Measurements from ENCODE around the gene MRPS2. TPM values are rescaled to one million over a fixed set of nuclear protein-coding genes. Genes with fewer than 3 reads are reported as not detected.
"Not testable (repeated sequence)": the region's sequence is repeated elsewhere in the genome, so short reads cannot be mapped to it uniquely, and the experiment has no call there.

Gene MRPS2
- total and polyA plus RNA-seq, 10 of the 15 experiments (the other 5 are each of a cell fraction or from before 2014, with no cell fraction given), result 3.3 to 103 (median 69.5) TPM

DNA sequence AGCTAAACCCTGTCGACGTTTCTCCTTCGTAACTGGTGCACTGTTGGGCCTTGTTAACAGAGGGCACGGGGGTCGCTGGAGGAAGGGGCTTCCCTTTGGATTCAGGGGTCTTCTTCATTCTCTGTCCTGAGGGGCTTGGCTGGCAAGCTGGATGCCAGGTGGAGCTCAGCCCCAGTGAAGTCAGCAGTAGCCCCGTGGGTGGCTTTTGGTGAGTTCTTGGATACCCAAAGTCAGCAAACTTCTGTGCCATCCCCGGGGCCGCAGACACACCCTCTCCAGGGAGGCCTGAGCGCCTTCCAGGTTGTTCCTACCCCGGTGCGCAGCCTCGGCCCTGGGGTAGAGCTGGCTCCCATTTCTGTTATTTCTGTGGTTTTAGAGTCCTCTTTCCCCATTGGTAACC is 33.2 kb downstream of the MRPS2 start:
- DNase-seq (ENCODE audit: low read depth, low spot score), result no peak

DNA sequence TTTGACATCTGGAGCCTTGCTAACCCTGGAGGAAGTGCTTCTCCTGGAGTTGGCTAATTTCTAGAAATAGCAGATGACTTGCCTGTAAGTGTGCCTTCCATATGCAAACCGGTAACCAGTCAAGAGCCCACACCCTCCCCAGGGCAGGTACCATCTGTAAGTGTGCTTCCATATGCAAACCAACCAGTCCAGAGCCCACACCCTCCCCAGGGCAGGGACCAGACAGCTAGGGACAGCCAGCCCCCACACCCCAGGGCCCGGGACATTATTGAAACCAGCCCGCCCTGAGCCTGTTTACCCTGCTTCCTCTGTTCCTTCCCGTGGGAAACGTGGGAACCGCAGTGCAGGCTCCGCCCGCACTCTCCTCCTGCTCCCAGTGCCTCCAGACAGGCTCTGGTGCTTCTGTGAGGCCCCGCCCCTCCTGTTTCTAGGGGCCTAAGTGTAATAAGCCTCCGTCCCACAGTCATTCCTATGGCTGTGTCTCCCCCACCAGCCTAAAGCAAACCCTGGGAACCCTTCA is 33.8 kb downstream of the MRPS2 start:
- BruUV-seq (replicated peaks); RAD21 ChIA-PET (ENCODE audit: unreplicated experiment): not testable (repeated sequence)

More for the DNA sequence above, 33.2 kb downstream of the MRPS2 start:
- Histone ChIP-seq H4K20me1 (ENCODE audit: control insufficient read depth, insufficient read depth) (no peaks in the 10 kb centered on the region), H3K4me1 (ENCODE audit: control insufficient read depth, insufficient read depth, low read length) (no peaks in the 10 kb centered on the region), H3K36me3 (ENCODE audit: control insufficient read depth in 2 of 2, insufficient read depth in 2 of 2, low read length in 1 of 2) (no peaks in the 10 kb centered on the region), H3K79me2 (ENCODE audit: control insufficient read depth, insufficient read depth, low read length) (no peaks in the 10 kb centered on the region), H3K9ac (ENCODE audit: control insufficient read depth, insufficient read depth, low read length) (no peak overlapping the region), H3K4me3 (no peak overlapping the region), H3K4me2 (ENCODE audit: control insufficient read depth, insufficient read depth) (no peak overlapping the region), H3K9me3 (replicated peaks; ENCODE audit: control insufficient read depth, insufficient read depth, low read length) (no peaks in the 10 kb centered on the region), H3K27ac (ENCODE audit: control insufficient read depth, insufficient read depth) (no peak overlapping the region), H2AFZ (ENCODE audit: control insufficient read depth, low read depth, low read length) (no peak overlapping the region), H3K27me3 (replicated peaks in 1 of 2; ENCODE audit: control insufficient read depth in 2 of 2, insufficient read depth in 2 of 2, low read length in 1 of 2) (peaks cover 0 to 3% of the 10 kb centered on the region in 2 experiments; a peak in 1 of 4 replicates)
- BruUV-seq (replicated peaks), result no TSS peak
- TF ChIP-seq NBN (IDR thresholded peaks at IDR 0.05) (no peak), CREM (IDR thresholded peaks at IDR 0.05; ENCODE audit: low read depth) (no peak)
- 32% methylated on average over 12 of the region's 12 CpGs for WGBS (ENCODE audit: insufficient coverage, insufficient replicate concordance, low lambda C conversion rate, missing lambda C conversion rate)
- intact Hi-C loops (cut with micrococcal nuclease; ENCODE audit: unreplicated experiment) (no loop called here), in situ Hi-C loops (cut with MboI) (no loop called here)
- ATAC-seq (no peak), FAIRE-seq (no peak)
- POLR2A ChIA-PET, result no interaction called here
- CTCF ChIA-PET, result no interaction called here
- RAD21 ChIA-PET (ENCODE audit: unreplicated experiment), result no interaction called here
- SMC1A ChIA-PET (ENCODE audit: uncharacterized antibody, unreplicated experiment), result no interaction called here

DNA sequence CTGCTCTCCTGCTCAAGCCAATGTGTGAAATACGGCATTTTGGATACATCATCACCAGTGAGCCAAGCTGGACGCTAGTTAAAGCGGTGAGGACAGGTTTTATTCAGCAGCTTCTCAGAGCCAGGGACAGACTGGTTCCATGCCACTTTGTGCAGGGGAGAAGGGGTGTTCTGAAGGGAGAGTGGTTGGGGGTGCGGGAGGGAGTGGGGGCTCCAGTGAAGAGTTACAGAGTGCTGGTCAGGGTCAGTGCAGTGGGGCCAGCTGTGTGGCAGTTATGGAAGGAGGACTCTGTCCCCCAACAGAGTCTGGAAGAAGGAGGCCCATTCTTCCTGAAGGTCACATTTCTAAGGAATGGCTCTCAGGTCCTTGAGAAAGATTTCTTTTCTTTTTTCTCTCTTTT is 34.3 kb downstream of the MRPS2 start:
- H3K4me2 ChIP-seq (ENCODE audit: control insufficient read depth, insufficient read depth); H3K9me3 ChIP-seq (replicated peaks; ENCODE audit: control insufficient read depth, insufficient read depth, low read length); SMC1A ChIA-PET (ENCODE audit: uncharacterized antibody, unreplicated experiment); H3K4me3 ChIP-seq; H2AFZ ChIP-seq (ENCODE audit: control insufficient read depth, low read depth, low read length); RAD21 ChIA-PET (ENCODE audit: unreplicated experiment); H3K36me3 ChIP-seq (ENCODE audit: control insufficient read depth in 2 of 2, insufficient read depth in 2 of 2, low read length in 1 of 2); POLR2A ChIA-PET; ATAC-seq; H3K9ac ChIP-seq (ENCODE audit: control insufficient read depth, insufficient read depth, low read length); FAIRE-seq; DNase-seq (ENCODE audit: low read depth, low spot score); BruUV-seq (replicated peaks); H3K79me2 ChIP-seq (ENCODE audit: control insufficient read depth, insufficient read depth, low read length); CTCF ChIA-PET; intact Hi-C loops (cut with micrococcal nuclease; ENCODE audit: unreplicated experiment); H3K4me1 ChIP-seq (ENCODE audit: control insufficient read depth, insufficient read depth, low read length); H4K20me1 ChIP-seq (ENCODE audit: control insufficient read depth, insufficient read depth); in situ Hi-C loops (cut with MboI); H3K27me3 ChIP-seq (replicated peaks in 1 of 2; ENCODE audit: control insufficient read depth in 2 of 2, insufficient read depth in 2 of 2, low read length in 1 of 2); H3K27ac ChIP-seq (ENCODE audit: control insufficient read depth, insufficient read depth): not testable (repeated sequence)
- 71% methylated on average over 4 of the region's 4 CpGs for WGBS (ENCODE audit: insufficient coverage, insufficient replicate concordance, low lambda C conversion rate, missing lambda C conversion rate)

More for the DNA sequence above, 33.8 kb downstream of the MRPS2 start:
- CTCF ChIA-PET; H3K4me3 ChIP-seq; H3K9ac ChIP-seq (ENCODE audit: control insufficient read depth, insufficient read depth, low read length); intact Hi-C loops (cut with micrococcal nuclease; ENCODE audit: unreplicated experiment); ATAC-seq; H3K27me3 ChIP-seq (replicated peaks in 1 of 2; ENCODE audit: control insufficient read depth in 2 of 2, insufficient read depth in 2 of 2, low read length in 1 of 2); POLR2A ChIA-PET; FAIRE-seq; H3K4me2 ChIP-seq (ENCODE audit: control insufficient read depth, insufficient read depth); DNase-seq (ENCODE audit: low read depth, low spot score); H4K20me1 ChIP-seq (ENCODE audit: control insufficient read depth, insufficient read depth); SMC1A ChIA-PET (ENCODE audit: uncharacterized antibody, unreplicated experiment); H3K4me1 ChIP-seq (ENCODE audit: control insufficient read depth, insufficient read depth, low read length); H3K27ac ChIP-seq (ENCODE audit: control insufficient read depth, insufficient read depth); H3K9me3 ChIP-seq (replicated peaks; ENCODE audit: control insufficient read depth, insufficient read depth, low read length); H3K79me2 ChIP-seq (ENCODE audit: control insufficient read depth, insufficient read depth, low read length); H2AFZ ChIP-seq (ENCODE audit: control insufficient read depth, low read depth, low read length); in situ Hi-C loops (cut with MboI); H3K36me3 ChIP-seq (ENCODE audit: control insufficient read depth in 2 of 2, insufficient read depth in 2 of 2, low read length in 1 of 2): not testable (repeated sequence)
- WGBS (ENCODE audit: insufficient coverage, insufficient replicate concordance, low lambda C conversion rate, missing lambda C conversion rate), result 11% methylated on average over 10 of the region's 10 CpGs

DNA sequence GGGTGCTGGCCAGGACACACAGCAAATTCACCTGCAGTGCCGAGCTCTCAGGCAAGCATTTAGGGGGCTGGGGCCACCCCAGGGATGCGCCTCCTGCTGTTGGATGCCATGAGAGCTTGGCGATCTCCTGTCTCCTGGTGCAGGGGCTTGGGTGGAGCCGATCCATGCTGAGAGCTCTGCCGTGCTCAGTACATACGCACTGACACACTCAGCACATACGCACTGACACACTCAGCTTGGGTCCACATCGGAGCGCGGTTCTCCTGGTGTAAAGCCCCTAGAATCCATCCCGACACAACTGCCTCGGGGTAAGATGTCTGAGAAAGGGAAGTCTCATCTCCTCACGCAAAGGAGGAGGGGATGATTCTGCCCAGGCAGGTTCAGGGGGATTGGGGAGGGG is 35.1 kb downstream of the MRPS2 start:
- H3K4me1 ChIP-seq (ENCODE audit: control insufficient read depth, insufficient read depth, low read length); H3K9me3 ChIP-seq (replicated peaks; ENCODE audit: control insufficient read depth, insufficient read depth, low read length); H4K20me1 ChIP-seq (ENCODE audit: control insufficient read depth, insufficient read depth); H3K36me3 ChIP-seq (ENCODE audit: control insufficient read depth in 2 of 2, insufficient read depth in 2 of 2, low read length in 1 of 2); ATAC-seq; H3K9ac ChIP-seq (ENCODE audit: control insufficient read depth, insufficient read depth, low read length); H3K79me2 ChIP-seq (ENCODE audit: control insufficient read depth, insufficient read depth, low read length); CTCF ChIA-PET; H3K27me3 ChIP-seq (replicated peaks in 1 of 2; ENCODE audit: control insufficient read depth in 2 of 2, insufficient read depth in 2 of 2, low read length in 1 of 2); FAIRE-seq; intact Hi-C loops (cut with micrococcal nuclease; ENCODE audit: unreplicated experiment); BruUV-seq (replicated peaks); H3K27ac ChIP-seq (ENCODE audit: control insufficient read depth, insufficient read depth); RAD21 ChIA-PET (ENCODE audit: unreplicated experiment); DNase-seq (ENCODE audit: low read depth, low spot score); H3K4me2 ChIP-seq (ENCODE audit: control insufficient read depth, insufficient read depth); POLR2A ChIA-PET; H2AFZ ChIP-seq (ENCODE audit: control insufficient read depth, low read depth, low read length); in situ Hi-C loops (cut with MboI); SMC1A ChIA-PET (ENCODE audit: uncharacterized antibody, unreplicated experiment); H3K4me3 ChIP-seq: not testable (repeated sequence)
- WGBS (ENCODE audit: insufficient coverage, insufficient replicate concordance, low lambda C conversion rate, missing lambda C conversion rate), result 32% methylated on average over 5 of the region's 13 CpGs

Data from GM12878 (cell line).